TTC549 (cell line): ENCODE data around the gene TRIM8.

ENCODE experiments used
- FAIRE-seq: peaks from 2 replicates; lab custom pipeline; 2012; peaks lifted over from hg19 to GRCh38; lab: Jason Lieb, UNC

TRIM8 gene

GRCh38 chr10:102633287-102633686 is 11.0 kb upstream of the TRIM8 start:
- no peak for FAIRE-seq

- no peak for FAIRE-seq
These were observed 10.4 kb upstream of the TRIM8 start for GRCh38 chr10:102633848-102634247.

GRCh38 chr10:102634686-102635085 is 9.6 kb upstream of the TRIM8 start:
- no peak for FAIRE-seq

- FAIRE-seq, result no peak
These were observed 8.9 kb upstream of the TRIM8 start for GRCh38 chr10:102635377-102635776.

GRCh38 chr10:102639537-102639936 is 4.7 kb upstream of the TRIM8 start:
- no peak for FAIRE-seq

GRCh38 chr10:102641402-102641801 is 2.9 kb upstream of the TRIM8 start:
- FAIRE-seq, result no peak

- peak; percentile 97 for FAIRE-seq
These were observed 2.2 kb upstream of the TRIM8 start for GRCh38 chr10:102641880-102642735.

- no peak for FAIRE-seq
These were observed 1.4 kb upstream of the TRIM8 start for GRCh38 chr10:102642736-102643335.

- FAIRE-seq, result no peak
These were observed 778 bp upstream of the TRIM8 start for GRCh38 chr10:102643336-102644065.

GRCh38 chr10:102644646-102645387 is 538 bp downstream of the TRIM8 start:
- no peak for FAIRE-seq

GRCh38 chr10:102645388-102645740 is 1.1 kb downstream of the TRIM8 start:
- FAIRE-seq, result no peak

- no peak for FAIRE-seq
These were observed 1.7 kb downstream of the TRIM8 start for GRCh38 chr10:102645741-102646609.

- FAIRE-seq, result no peak
These were observed 2.5 kb downstream of the TRIM8 start for GRCh38 chr10:102646610-102647442.

GRCh38 chr10:102647443-102648268 is 3.4 kb downstream of the TRIM8 start:
- no peak for FAIRE-seq

- no peak for FAIRE-seq
These were observed 4.1 kb downstream of the TRIM8 start for GRCh38 chr10:102648269-102648888.

- no peak for FAIRE-seq
These were observed 4.9 kb downstream of the TRIM8 start for GRCh38 chr10:102648889-102649796.

- FAIRE-seq, result no peak
These were observed 5.7 kb downstream of the TRIM8 start for GRCh38 chr10:102649797-102650654.
